Inferior parietal cortex (tissue), 1 donor: ENCODE data around the gene MACO1.
A peak's percentile ranks its signal among the peaks of the same experiment; 100 is the strongest.

Source experiments
- DNase-seq: peaks from one replicate; pipeline ENCODE4 v3.0.0-alpha.2; 2016; ENCODE audit errors: extremely low spot score

MACO1 gene

GRCh38 chr1:25523542-25523941 is 92.8 kb downstream of the MACO1 start:
- no peak for DNase-seq

GRCh38 chr1:25524568-25525360 is 94.1 kb downstream of the MACO1 start:
- peak; percentile 30 for DNase-seq

- DNase-seq, result no peak
Observed at GRCh38 chr1:25525361-25525688, 94.6 kb downstream of the MACO1 start.

- DNase-seq, result no peak
Observed at GRCh38 chr1:25526753-25527152, 96.1 kb downstream of the MACO1 start.

- DNase-seq, result no peak
Observed at GRCh38 chr1:25527226-25527846, 96.6 kb downstream of the MACO1 start.

- DNase-seq, result no peak
Observed at GRCh38 chr1:25527946-25528595, 97.4 kb downstream of the MACO1 start.

- DNase-seq, result no peak
Observed at GRCh38 chr1:25528881-25529517, 98.3 kb downstream of the MACO1 start.

GRCh38 chr1:25529518-25530185 is 99.0 kb downstream of the MACO1 start:
- no peak for DNase-seq

GRCh38 chr1:25530186-25531081 is 99.7 kb downstream of the MACO1 start:
- DNase-seq, result no peak

GRCh38 chr1:25531082-25531461 is 100.4 kb downstream of the MACO1 start:
- DNase-seq, result no peak

- no peak for DNase-seq
Observed at GRCh38 chr1:25532970-25533369, 102.3 kb downstream of the MACO1 start.

- DNase-seq, result no peak
Observed at GRCh38 chr1:25533775-25534409, 103.2 kb downstream of the MACO1 start.

GRCh38 chr1:25534410-25534788 is 103.7 kb downstream of the MACO1 start:
- DNase-seq, result no peak

- no peak for DNase-seq
Observed at GRCh38 chr1:25536124-25536523, 105.4 kb downstream of the MACO1 start.

GRCh38 chr1:25537153-25537831 is 106.6 kb downstream of the MACO1 start:
- no peak for DNase-seq

GRCh38 chr1:25538191-25538767 is 107.6 kb downstream of the MACO1 start:
- no peak for DNase-seq

- no peak for DNase-seq
Observed at GRCh38 chr1:25540750-25541342, 110.1 kb downstream of the MACO1 start.

GRCh38 chr1:25541425-25541824 is 110.7 kb downstream of the MACO1 start:
- DNase-seq, result no peak
